Erythroblast (primary cell): Measurements from ENCODE around the gene RAB11FIP3.
"Not testable (repeated sequence)": the region's sequence is repeated elsewhere in the genome, so short reads cannot be mapped to it uniquely, and the experiment has no call there.

ENCODE experiments used
- DNase-seq, 2 experiments: peaks; one replicate each; lab custom pipeline; 2025; lab: John Stamatoyannopoulos, UW
- GATA1 ChIP-seq: IDR thresholded peaks from 2 replicates; pipeline ENCODE4 v1.6.1; 2011; ENCODE audit warnings: low read depth, mild to moderate bottlenecking, control low read depth, low read length, moderate library complexity
- POLR2A ChIP-seq: IDR thresholded peaks from 2 replicates; pipeline ENCODE4 v1.6.1; 2011; ENCODE audit warnings: mild to moderate bottlenecking, low read length

RAB11FIP3 gene

GRCh38 chr16:455453-455852 is 30.0 kb downstream of the RAB11FIP3 start:
- no peak for DNase-seq
- TF ChIP-seq GATA1, result no peak
- no peak for TF ChIP-seq POLR2A

- peak; percentile 53 to 75 for DNase-seq
- no peak for TF ChIP-seq POLR2A
- no peak for TF ChIP-seq GATA1
Observed at GRCh38 chr16:456891-457483, 31.5 kb downstream of the RAB11FIP3 start.

DNA sequence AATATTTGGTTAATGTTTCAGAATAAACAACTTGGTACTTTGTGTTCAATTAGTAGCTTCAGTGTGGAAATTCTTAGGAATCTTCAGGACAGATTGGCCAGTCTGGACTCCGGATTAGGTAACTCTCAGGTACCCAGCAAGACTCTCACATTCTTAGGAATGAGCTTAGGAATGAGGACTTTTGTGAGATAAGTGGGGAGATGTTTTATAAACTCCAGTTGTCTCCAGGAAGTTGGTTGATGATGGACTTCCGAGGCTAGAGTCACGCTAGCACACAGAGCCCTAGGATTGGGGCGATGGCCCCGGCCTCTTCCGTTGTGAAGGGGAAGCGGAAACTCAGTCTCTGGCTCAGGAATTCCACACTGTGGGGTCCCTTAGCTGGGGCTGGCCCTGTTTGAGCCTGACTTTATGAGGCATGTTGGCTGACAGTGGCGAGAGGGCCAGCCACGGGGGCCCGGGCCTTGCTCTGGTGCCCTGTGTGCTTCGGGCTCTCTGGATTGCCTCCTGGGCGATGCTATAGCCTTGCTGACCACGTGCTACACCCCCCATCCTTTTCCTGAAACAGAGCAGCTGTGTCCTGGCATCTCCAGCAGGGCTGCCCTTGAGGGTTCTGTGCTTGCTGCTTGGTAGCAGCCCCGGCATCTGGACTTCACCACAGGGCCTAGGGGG is 32.4 kb downstream of the RAB11FIP3 start:
- TF ChIP-seq GATA1 (no peak), POLR2A (no peak)
- DNase-seq, result no peak

DNA sequence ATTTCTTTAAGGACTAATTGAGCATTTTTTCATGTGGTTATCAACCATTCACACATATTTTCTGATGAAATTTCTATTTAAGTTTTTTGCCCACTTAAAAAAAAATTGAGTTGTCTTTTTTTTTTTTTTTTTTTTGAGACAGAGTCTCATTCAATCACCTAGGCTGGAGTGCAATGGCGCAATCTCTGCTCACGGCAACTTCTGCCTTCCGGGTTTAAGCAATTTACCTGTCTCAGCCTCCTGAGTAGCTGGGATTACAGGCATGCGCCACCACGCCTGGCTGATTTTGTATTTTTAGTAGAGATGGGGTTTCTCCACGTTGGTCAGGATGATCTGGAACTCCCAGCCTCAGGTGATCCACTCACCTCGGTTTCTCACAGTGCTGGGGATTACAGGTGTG is 34.3 kb downstream of the RAB11FIP3 start:
- no peak for TF ChIP-seq POLR2A
- no peak for TF ChIP-seq GATA1
- DNase-seq, result no peak

GRCh38 chr16:460787-461186 is 35.3 kb downstream of the RAB11FIP3 start:
- TF ChIP-seq GATA1 (no peak), POLR2A (no peak)

GRCh38 chr16:463071-463470 is 37.6 kb downstream of the RAB11FIP3 start:
- no peak for DNase-seq
- TF ChIP-seq POLR2A (no peak), GATA1 (no peak)

More at GRCh38 chr16:460787-461186, 35.3 kb downstream of the RAB11FIP3 start:
- DNase-seq, result no peak

- TF ChIP-seq POLR2A (no peak), GATA1 (no peak)
Observed at GRCh38 chr16:466651-467050, 41.2 kb downstream of the RAB11FIP3 start.

GRCh38 chr16:467249-467871 is 41.9 kb downstream of the RAB11FIP3 start:
- not testable (repeated sequence) for DNase-seq

More at GRCh38 chr16:466651-467050, 41.2 kb downstream of the RAB11FIP3 start:
- no peak for DNase-seq

- no peak for TF ChIP-seq GATA1
- TF ChIP-seq POLR2A, result no peak
Observed at GRCh38 chr16:468068-468821, 42.8 kb downstream of the RAB11FIP3 start.

GRCh38 chr16:469459-469858 is 44.0 kb downstream of the RAB11FIP3 start:
- DNase-seq, result not testable (repeated sequence)

More at GRCh38 chr16:468068-468821, 42.8 kb downstream of the RAB11FIP3 start:
- DNase-seq, result peak; percentile 39 to 61

- DNase-seq, result no peak
- TF ChIP-seq POLR2A (no peak), GATA1 (no peak)
Observed at GRCh38 chr16:470418-470817, 45.0 kb downstream of the RAB11FIP3 start.

- DNase-seq, result no peak
- TF ChIP-seq GATA1 (no peak), POLR2A (no peak)
Observed at GRCh38 chr16:471353-472198, 46.1 kb downstream of the RAB11FIP3 start.

DNA sequence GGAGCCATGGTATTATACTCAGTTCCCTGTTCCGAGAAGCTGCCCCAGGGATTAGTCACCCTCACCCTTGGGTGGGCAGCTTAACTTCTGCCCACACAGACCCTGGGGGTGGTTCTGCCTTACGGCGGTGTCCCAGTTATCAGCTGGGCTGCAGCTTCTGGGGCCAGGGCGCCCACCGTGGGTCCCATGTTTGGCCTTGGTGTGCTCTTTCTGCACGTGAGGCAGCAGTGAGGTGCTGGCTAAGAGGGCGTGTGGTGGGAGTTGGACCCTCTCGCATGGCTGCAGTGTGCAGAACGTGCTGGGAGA is 46.7 kb downstream of the RAB11FIP3 start:
- no peak for TF ChIP-seq POLR2A
- TF ChIP-seq GATA1, result no peak

More for the DNA sequence above, 46.7 kb downstream of the RAB11FIP3 start:
- no peak for DNase-seq
